Articular chondrocyte of knee joint (primary cell): ENCODE data around the gene LILRB3. TPM values are rescaled to one million over a fixed set of nuclear protein-coding genes. Genes with fewer than 3 reads are reported as not detected.

Source experiments
- small RNA-seq: library from RNA; depleted of rRNA; stranded (forward); fragments of <200 nt; gene quantifications from one replicate; pipeline ENCODE3, GENCODE V24; 2012
- total RNA-seq: library from RNA; depleted of rRNA; stranded (reverse); fragments of >200 nt; gene quantifications from 2 replicates; pipeline ENCODE4 v1.2.3, GENCODE V29; 2012

The LILRB3 gene
- not detected in 2 replicates for total RNA-seq

GRCh38 chr19:54222474-54223276, at the start of gene LILRB3:
TSS of gene LILRB3 (minus strand) at chr19:54223007. CDS start at chr19:54222976, 31 bp downstream.

GRCh38 chr19:54257116-54257480, 34.3 kb upstream of the LILRB3 start, which contains the start of gene LILRB5:
TSS of gene LILRB5 (minus strand) at chr19:54257273. CDS start at chr19:54257193, 80 bp downstream.

GRCh38 chr19:54242646-54243045, 19.8 kb upstream of the LILRB3 start, which contains the start of gene LILRA6:
TSS of gene LILRA6 (minus strand) at chr19:54242790.

DNA sequence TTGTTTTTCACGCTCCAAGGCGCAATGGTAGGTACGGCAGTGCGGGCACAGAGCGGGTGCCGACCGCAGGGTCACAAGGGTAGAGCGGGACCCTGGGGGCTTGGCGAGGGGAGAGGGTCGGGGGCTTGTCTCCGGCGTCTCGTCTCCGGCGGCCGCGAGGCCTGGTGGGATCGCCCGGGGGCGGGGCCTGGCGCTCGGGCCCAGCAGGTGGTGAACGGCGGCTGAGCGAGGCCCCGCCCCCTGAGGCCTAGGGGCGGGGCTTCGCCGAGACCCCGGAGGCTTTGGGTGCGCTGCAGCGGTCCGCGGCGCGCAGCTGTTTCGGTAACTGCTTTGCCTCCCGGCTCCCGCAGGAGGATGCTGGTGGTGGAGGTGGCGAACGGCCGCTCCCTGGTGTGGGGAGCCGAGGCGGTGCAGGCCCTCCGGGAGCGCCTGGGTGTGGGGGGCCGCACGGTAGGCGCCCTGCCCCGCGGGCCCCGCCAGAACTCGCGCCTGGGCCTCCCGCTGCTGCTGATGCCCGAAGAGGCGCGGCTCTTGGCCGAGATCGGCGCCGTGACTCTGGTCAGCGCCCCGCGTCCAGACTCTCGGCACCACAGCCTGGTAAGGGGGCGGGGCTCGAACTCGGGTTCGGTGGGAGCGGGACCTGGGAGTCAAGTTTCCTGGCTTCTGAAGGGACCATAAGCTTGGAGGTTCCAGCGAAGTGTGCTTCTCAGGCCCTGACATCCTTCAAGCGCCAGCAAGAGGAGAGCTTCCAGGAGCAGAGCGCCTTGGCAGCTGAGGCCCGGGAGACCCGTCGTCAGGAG, 31.6 kb downstream of the LILRB3 start, which contains the start of gene TSEN34:
Gene TSEN34 (plus strand): TSS at position 298 of the 800 bp plus-strand sequence. CDS start 57 bp downstream, at position 355.

DNA sequence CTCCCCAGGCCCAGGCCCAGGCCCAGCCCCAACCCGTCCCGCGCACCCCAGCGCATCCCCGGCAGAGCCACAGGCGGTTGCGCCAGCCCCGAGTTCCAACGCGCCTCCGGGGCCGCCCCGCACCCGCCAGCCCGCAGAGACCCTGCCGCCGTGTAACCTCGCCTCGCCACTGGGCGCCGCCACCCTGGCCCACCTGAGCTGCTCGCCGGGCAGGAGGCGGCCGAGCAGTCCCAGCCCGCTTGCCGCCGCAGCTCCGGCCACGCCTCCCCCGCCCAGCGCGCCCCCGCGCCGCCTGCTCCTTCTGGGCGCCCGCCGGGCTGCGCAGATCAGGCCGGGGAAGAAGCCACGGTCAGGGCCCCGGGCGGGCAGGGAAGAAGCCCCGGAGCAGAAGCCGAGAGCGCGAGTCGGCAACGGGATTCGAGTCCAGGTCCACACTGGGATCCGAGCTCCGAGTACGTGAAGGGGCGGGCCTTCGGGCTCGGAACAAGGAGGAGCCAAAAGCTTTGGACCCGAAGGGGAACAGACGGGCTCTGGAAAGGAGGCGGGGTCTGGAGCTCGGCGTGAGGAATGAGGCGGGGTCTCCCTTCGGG, 33.6 kb downstream of the LILRB3 start, which contains the start of gene MBOAT7:
Gene MBOAT7 (minus strand): TSS at position 436 of the 590 bp plus-strand sequence. CDS start 1,072 bp downstream, outside the sequence.

DNA sequence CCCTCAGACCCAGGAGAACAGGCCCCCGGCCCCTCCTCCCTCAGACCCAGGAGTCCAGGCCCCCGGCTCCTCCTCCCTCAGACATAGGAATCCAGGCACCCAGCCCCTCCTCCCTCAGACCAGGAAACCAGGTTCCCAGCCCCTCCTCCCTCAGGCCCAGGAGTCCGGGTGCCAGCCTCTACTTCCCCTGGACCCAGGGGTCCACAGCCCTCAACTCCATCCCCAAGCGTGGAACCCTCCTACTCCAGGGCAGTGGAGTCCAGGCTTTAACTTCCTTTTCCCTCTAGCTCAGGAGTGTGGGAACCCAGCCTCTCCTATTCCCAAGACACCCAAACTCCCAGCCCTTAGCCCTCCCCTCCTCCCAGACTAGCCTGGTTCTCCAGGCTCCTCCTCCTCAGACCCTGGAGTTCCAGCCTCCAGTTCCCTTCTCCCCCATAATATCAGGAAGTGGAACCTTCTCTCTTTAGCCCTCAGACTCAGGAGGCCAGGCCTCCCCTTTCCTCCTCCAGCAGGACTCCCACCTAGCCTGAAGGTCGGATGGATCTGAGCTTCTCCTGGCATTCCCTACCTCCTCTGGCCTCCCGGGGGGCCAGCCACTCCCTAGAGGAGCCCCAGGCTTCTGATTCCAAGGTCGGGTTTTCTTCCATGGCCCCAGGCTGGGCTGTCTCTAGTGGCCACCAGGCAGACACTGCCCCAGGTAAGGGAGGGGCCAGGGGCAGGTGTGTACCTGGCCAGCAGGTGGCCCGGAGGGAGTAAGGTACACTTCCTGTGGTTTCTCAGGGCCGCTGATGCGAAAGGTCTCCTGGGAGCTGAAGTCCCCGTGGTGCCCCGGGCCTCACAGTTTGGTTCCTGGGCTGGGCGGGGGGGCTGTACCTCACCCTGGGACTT, 50.1 kb downstream of the LILRB3 start, which contains the start of gene TMC4:
Gene TMC4 (minus strand): TSS at position 690 of the 888 bp plus-strand sequence. CDS start 43 bp downstream, at position 647.

Small RNA genes within 50 kb of the gene (small RNA-seq; reads per million reads assigned to genes)
- gene RNU6-1307P: not detected

Other genes starting within 250 kb of the LILRB3 start
- not detected in 2 replicates for gene CACNG6, start 231.4 kb downstream of the LILRB3 start, total RNA-seq
- gene VSTM1, start 159.1 kb downstream of the LILRB3 start, total RNA-seq: not detected in 2 replicates
- not detected in 2 replicates for gene TARM1, start 141.6 kb downstream of the LILRB3 start, total RNA-seq
- 0.11 and 0.39 TPM in 2 replicates for gene OSCAR, start 122.2 kb downstream of the LILRB3 start, total RNA-seq
- gene NDUFA3, start 120.2 kb downstream of the LILRB3 start, total RNA-seq: 8.8 and 12.0 TPM in 2 replicates
- 8.4 and 9.1 TPM in 2 replicates for gene TFPT, start 107.3 kb downstream of the LILRB3 start, total RNA-seq
- 36.2 and 39.2 TPM in 2 replicates for gene PRPF31, start 107.3 kb downstream of the LILRB3 start, total RNA-seq
- gene CNOT3, start 85.2 kb downstream of the LILRB3 start, total RNA-seq: 6.9 and 9.7 TPM in 2 replicates
- gene LENG1, start 63.3 kb downstream of the LILRB3 start, total RNA-seq: 3.9 and 5.7 TPM in 2 replicates
- gene TMC4, start 49.8 kb downstream of the LILRB3 start, total RNA-seq: 1.0 TPM in 1 of 2 replicates, not detected in the other
- gene MBOAT7, start 33.4 kb downstream of the LILRB3 start, total RNA-seq: 25.2 and 25.8 TPM in 2 replicates
- 34.3 and 37.2 TPM in 2 replicates for gene TSEN34, start 31.7 kb downstream of the LILRB3 start, total RNA-seq
- gene RPS9, start 22.1 kb downstream of the LILRB3 start, total RNA-seq: 1,386 and 1,444 TPM in 2 replicates
- not detected in 2 replicates for gene LILRA6, start 19.8 kb upstream of the LILRB3 start, total RNA-seq
- gene LILRB5, start 34.3 kb upstream of the LILRB3 start, total RNA-seq: not detected in 2 replicates
- not detected in 2 replicates for gene LILRB2, start 58.1 kb upstream of the LILRB3 start, total RNA-seq
- gene LILRA5, start 90.2 kb upstream of the LILRB3 start, total RNA-seq: 0.22 TPM in 1 of 2 replicates, not detected in the other
- gene LILRA4, start 116.2 kb upstream of the LILRB3 start, total RNA-seq: not detected in 2 replicates
- not detected in 2 replicates for gene LAIR1, start 141.9 kb upstream of the LILRB3 start, total RNA-seq
- not detected in 2 replicates for gene TTYH1, start 192.5 kb upstream of the LILRB3 start, total RNA-seq
- 43.3 and 47.9 TPM in 2 replicates for gene LENG8, start 226.2 kb upstream of the LILRB3 start, total RNA-seq
- gene LENG9, start 240.8 kb upstream of the LILRB3 start, total RNA-seq: 7.5 and 8.5 TPM in 2 replicates